Loucy (cell line): ENCODE measurements around the gene CDX1.

Experiments
- H2AFZ ChIP-seq: fragments of 200-600 bp; sonication (generic); 2 replicates; pipeline ENCODE4 v1.6.0; 2016; ENCODE audit warnings: antibody characterized with exemption, mild to moderate bottlenecking, low read length, moderate library complexity
- H3F3A ChIP-seq: fragments of 200-600 bp; 2 replicates; pipeline ENCODE4 v1.6.0; 2016; ENCODE audit warnings: antibody characterized with exemption, low read depth, mild to moderate bottlenecking
- H3K27me3 ChIP-seq: fragments of 200-600 bp; sonication (generic); 2 replicates; pipeline ENCODE4 v1.6.1; 2014; ENCODE audit warnings: low read length, mild to moderate bottlenecking; ENCODE audit not compliant: insufficient read depth, poor library complexity, severe bottlenecking
- H3K36me3 ChIP-seq: fragments of 200-600 bp; sonication (generic); 2 replicates; pipeline ENCODE4 v1.6.1; 2016; ENCODE audit warnings: low read length; ENCODE audit not compliant: insufficient read depth
- H3K4me1 ChIP-seq: fragments of 200-600 bp; sonication (generic); 2 replicates; pipeline ENCODE4 v1.5.1; 2014; ENCODE audit warnings: low read length, mild to moderate bottlenecking; ENCODE audit not compliant: insufficient read depth, poor library complexity, severe bottlenecking
- H3K4me2 ChIP-seq: fragments of 200-600 bp; sonication (generic); 2 replicates; pipeline ENCODE4 v1.6.0; 2014; ENCODE audit warnings: antibody characterized with exemption, low read length, low read depth, mild to moderate bottlenecking; ENCODE audit not compliant: poor library complexity, severe bottlenecking
- H3K4me3 ChIP-seq: fragments of 200-600 bp; sonication (generic); 2 replicates; pipeline ENCODE4 v1.5.1; 2014; ENCODE audit warnings: low read length, mild to moderate bottlenecking, mixed read lengths; ENCODE audit not compliant: poor library complexity, severe bottlenecking
- H3K79me2 ChIP-seq: fragments of 200-600 bp; sonication (generic); 2 replicates; pipeline ENCODE4 v1.6.1; 2014; ENCODE audit warnings: low read length; ENCODE audit not compliant: insufficient read depth
- H3K9ac ChIP-seq: fragments of 200-600 bp; sonication (generic); 2 replicates; pipeline ENCODE4 v1.6.0; 2014; ENCODE audit warnings: mild to moderate bottlenecking, low read depth, low read length, moderate library complexity; ENCODE audit not compliant: poor library complexity, severe bottlenecking
- H3K9me2 ChIP-seq: fragments of 200-600 bp; sonication (generic); replicated peaks from 2 replicates; pipeline ENCODE4 v1.6.1; 2016; ENCODE audit warnings: low read depth, low read length, mixed read lengths
- H3K9me3 ChIP-seq: fragments of 200-600 bp; sonication (generic); 2 replicates; pipeline ENCODE4 v1.6.1; 2014; ENCODE audit warnings: mild to moderate bottlenecking, antibody characterized with exemption, low read length, low read depth; ENCODE audit not compliant: insufficient read depth
- H4K20me1 ChIP-seq: fragments of 200-600 bp; sonication (generic); 2 replicates; pipeline ENCODE4 v1.6.0; 2014; ENCODE audit warnings: antibody characterized with exemption, low read length, mild to moderate bottlenecking; ENCODE audit not compliant: insufficient read depth, poor library complexity, severe bottlenecking
- CTCF ChIP-seq: fragments of 200-600 bp; sonication (generic); conservative IDR thresholded peaks from 2 replicates; pipeline ENCODE4 v1.5.1; 2014; ENCODE audit warnings: mild to moderate bottlenecking, antibody characterized with exemption, low read length
- EZH2phosphoT487 ChIP-seq: fragments of 200-600 bp; IDR thresholded peaks from 2 replicates; pipeline ENCODE4 v1.6.1; 2018; ENCODE audit warnings: antibody characterized with exemption, mild to moderate bottlenecking, moderate library complexity, borderline replicate concordance

Gene CDX1

GRCh38 chr5:150125334-150125733 lies 41.2 kb upstream of the CDX1 start:
- Histone ChIP-seq H4K20me1 (no peaks in the 10 kb centered on the region), H3K27me3 (no peaks in the 10 kb centered on the region), H2AFZ (no peak overlapping the region), H3K79me2 (no peaks in the 10 kb centered on the region), H3K9ac (no peak overlapping the region), H3F3A (no peaks in the 10 kb centered on the region), H3K9me3 (no peaks in the 10 kb centered on the region), H3K9me2 (no peaks in the 10 kb centered on the region), H3K36me3 (no peaks in the 10 kb centered on the region), H3K4me2 (no peak overlapping the region), H3K4me3 (no peak overlapping the region), H3K4me1 (no peaks in the 10 kb centered on the region)
- TF ChIP-seq CTCF (no peak), EZH2phosphoT487 (no peak)

GRCh38 chr5:150126199-150126920 lies 40.2 kb upstream of the CDX1 start:
- H3K4me1 ChIP-seq: no peaks in the 10 kb centered on the region
- H4K20me1 ChIP-seq: no peaks in the 10 kb centered on the region
- no peaks in the 10 kb centered on the region for H3K9me2 ChIP-seq
- H3K4me2 ChIP-seq: no peak overlapping the region
- no peak overlapping the region for H3K4me3 ChIP-seq
- H3K79me2 ChIP-seq: no peaks in the 10 kb centered on the region
- H3K9ac ChIP-seq: no peak overlapping the region
- TF ChIP-seq CTCF: no peak
- TF ChIP-seq EZH2phosphoT487: no peak
- H2AFZ ChIP-seq: no peak overlapping the region
- H3K27me3 ChIP-seq: no peaks in the 10 kb centered on the region
- no peaks in the 10 kb centered on the region for H3K36me3 ChIP-seq
- no peaks in the 10 kb centered on the region for H3K9me3 ChIP-seq
- H3F3A ChIP-seq: no peaks in the 10 kb centered on the region

- no peaks in the 10 kb centered on the region for H3K36me3 ChIP-seq
Observed at GRCh38 chr5:150126921-150127265, 39.7 kb upstream of the CDX1 start.

More at GRCh38 chr5:150126921-150127265, 39.7 kb upstream of the CDX1 start:
- no peaks in the 10 kb centered on the region for H3F3A ChIP-seq
- H2AFZ ChIP-seq: no peak overlapping the region
- H3K4me3 ChIP-seq: no peak overlapping the region
- H4K20me1 ChIP-seq: no peaks in the 10 kb centered on the region
- H3K9ac ChIP-seq: no peak overlapping the region
- no peaks in the 10 kb centered on the region for H3K4me1 ChIP-seq
- no peak for TF ChIP-seq EZH2phosphoT487
- no peak for TF ChIP-seq CTCF
- H3K27me3 ChIP-seq: no peaks in the 10 kb centered on the region
- no peak overlapping the region for H3K4me2 ChIP-seq
- H3K9me3 ChIP-seq: no peaks in the 10 kb centered on the region
- H3K9me2 ChIP-seq: no peaks in the 10 kb centered on the region
- H3K79me2 ChIP-seq: no peaks in the 10 kb centered on the region
